HG02798 (cell line): ENCODE measurements around the gene CDK14.
"Not testable (repeated sequence)": the region's sequence is repeated elsewhere in the genome, so short reads cannot be mapped to it uniquely, and the experiment has no call there.

ENCODE experiments used
- ATAC-seq: cut with Tn5 transposase; IDR thresholded peaks from one replicate; pipeline ENCODE4 v1.9.1; 2021; ENCODE audit warnings: mild to moderate bottlenecking; ENCODE audit not compliant: unreplicated experiment, poor library complexity

The CDK14 gene

DNA sequence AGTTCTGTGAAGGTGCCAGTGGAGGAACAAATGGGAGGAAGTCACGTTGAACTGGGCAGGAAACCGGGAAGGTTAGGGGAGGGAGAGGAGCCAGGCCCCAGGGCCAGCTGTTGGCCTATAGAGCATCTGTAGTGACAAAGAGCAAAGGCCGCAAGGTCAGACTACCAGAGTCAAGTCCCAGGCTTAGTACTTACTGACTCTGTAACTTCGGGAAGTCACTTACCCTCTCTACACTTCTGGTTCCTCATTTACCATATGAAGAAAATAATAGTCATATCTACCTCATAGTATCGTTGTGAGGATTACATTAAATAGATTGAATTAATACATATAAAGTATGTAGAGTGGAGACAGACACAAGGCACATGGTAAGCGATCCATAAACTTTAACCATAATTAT, 566.3 kb downstream of the CDK14 start:
- no peak for ATAC-seq

DNA sequence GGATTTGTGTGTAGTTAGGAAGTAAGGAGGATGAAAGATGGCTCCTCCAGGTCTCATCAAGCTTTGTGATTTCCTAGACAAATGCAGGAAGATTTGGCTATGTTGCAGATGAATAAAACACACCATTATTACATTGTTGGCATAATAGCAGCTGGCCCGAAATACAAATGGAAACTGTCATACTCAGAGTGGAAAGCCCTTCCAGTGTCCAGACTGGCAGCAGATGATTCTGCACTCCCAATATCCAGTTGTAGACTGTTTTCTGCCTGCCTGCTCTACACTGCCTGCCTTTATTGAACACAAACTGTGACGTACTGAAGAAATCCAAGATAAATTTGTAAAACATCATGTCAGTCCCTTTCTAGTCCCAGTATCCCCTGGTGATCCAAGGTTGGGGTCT, 568.4 kb downstream of the CDK14 start:
- ATAC-seq, result no peak

DNA sequence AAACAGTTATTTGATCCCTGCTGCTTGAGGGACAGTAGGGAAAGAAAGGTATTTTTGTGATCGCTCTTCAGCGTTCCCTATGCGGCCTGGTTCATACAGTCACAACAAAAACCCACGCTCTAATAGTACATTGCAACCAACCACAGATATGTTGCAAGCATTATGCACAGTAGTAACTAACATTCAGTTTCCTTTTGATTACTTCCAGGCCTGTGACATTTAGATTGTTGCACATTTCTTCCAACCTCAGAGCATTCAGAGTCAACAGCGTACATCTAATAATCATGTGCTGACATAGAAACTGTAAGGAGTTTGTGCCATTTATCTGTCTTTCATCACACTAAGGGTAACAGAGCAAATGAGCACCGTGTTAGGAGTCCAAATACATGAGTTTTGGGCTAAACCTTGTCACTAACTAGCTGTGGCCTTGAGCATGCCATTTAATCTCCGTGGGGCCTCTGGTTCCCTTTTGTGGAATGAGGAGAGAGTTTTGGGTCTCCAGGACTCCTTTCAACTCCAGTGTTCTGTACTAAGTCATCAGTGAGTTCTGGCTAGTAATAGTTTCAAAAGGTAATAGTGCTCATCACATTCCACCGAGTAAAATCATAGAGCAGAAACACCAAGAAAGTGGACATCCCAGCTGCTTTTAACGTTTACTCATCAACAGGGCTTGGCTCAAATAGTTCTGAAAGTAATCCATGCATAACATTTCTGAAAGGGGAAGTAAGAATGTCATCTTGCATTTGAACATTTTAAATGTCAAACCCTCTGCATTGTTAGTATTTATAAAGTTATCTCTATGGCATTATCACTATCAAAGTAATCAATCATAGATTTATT, 569.1 kb downstream of the CDK14 start:
- peak; percentile 81 for ATAC-seq

DNA sequence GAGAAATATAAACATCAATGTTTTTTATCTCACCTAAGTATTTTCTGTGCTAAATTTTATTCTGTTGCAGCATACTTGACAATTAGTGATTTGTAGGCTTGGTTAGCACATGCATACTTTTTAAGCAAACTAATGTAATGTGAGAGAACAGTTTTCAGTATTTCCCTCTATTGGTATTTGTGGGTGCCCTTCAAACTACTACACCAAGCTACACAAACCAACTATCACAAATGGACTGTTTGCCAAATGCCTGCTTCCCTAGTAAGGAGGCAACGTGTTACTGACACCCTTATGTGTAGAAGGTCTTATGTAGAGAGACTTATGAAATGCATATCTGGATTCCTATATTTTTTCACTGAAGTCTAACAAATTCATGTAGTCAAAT, 569.7 kb downstream of the CDK14 start:
- ATAC-seq, result peak; percentile 27

DNA sequence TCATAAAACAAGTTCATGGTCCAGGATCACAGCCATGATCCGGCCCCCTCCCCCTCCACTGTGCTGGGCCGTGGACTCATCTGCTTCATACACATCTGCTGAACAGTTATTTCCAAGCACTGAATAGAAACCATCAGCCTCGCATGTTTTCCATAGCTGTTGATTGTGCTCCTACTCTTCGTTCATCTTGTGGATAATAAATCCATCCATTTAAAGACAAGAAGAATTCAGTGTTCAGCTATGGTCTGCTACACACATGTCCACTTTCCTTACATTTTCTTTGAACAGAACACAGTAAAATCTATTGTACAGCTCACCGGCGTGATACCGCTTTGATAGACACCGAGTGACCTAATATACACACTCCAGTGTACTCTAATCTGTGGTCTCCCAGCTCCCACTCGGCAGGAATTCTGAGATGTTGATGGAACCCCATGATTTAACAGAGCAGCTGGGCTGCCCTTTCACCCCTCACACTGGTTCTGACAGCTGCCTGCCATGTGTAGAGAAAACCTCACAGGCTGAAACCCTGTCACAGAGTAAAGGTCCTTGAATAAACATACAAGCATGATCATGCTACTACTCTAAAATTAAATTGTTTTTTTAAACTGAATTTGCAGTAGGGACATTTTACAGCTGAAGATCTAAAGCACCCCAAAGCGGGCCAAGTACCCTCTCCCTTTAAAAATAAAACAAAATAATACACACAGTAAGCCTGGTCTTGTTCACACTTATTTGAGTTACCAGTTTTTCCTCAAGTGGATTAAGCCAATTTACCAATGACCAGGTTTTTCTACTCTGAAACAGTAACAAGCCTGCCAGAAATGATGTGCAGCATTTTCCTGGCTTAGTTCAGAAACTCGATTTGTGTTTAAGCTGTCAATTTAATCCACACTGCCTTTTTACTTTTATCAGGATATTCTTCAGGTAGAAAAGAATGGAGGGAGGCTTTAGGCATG, 573.0 kb downstream of the CDK14 start:
- no peak for ATAC-seq

DNA sequence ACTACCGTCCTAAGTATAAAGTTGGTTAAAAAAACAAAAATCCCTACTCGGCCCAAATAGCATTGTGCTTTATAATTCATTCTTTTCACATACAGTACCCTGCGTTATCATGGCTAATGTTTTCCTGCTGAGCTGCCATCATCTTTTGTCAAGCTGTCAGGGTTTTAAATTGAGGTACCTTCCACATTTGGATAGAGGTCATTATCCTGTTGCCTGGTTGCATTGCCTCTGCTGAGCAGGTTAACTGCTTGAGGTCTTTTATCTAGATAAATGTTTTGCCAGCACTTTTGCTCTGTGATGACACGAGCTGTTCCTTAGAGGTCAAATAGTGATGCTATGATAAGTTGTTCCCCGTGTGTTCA, 573.7 kb downstream of the CDK14 start:
- no peak for ATAC-seq

DNA sequence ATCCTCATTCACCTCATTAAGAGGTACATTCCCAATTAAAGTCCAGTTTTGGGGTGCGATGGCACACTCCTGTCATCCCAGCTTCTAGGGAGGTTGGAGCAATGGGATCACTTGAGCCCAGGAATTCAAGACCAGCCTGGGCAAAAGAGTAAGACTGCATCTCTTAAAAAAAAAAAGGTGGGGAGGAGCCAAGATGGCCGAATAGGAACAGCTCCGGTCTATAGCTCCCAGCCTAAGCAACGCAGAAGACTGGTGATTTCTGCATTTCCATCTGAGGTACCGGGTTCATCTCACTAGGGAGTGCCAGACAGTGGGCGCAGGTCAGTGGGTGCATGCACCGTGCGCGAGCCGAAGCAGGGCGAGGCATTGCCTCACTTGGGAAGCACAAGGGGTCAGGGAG, 577.1 kb downstream of the CDK14 start:
- ATAC-seq, result not testable (repeated sequence)

DNA sequence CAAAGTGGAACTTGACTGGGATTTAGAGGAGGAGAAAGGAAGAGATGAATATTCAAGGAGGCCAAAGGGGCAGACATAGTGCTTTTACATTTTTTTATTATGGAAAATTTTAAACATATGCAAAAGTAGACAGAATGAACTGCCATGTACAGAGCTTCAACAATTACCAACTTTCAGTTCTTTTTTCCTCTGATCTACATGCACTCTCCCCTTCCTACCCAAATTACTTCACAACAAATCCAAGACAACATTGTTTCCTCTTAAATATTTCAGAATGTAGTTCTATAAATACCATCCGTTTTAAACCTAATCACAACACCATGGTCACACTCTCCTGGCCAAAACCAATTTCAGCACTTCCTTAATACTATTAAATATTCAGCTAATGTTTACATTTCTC, 584.6 kb downstream of the CDK14 start:
- no peak for ATAC-seq

DNA sequence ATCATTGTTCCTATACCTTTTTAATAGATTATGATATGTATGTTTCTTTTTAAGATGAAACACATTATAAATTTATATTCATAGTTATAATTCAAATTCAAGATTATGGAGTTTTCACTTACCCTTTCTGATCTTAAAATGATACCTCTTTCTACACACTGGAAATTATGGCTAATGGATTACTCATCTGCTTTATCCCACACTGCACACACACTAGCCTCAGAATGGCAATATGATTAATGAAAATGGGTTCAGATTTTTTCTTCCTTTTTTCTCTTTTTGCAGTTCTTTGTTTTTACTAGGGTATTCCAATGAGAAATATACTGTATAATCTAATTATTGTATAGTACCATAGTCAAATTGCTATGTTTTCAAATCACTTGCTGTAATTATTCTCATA, 585.8 kb downstream of the CDK14 start:
- ATAC-seq, result no peak

DNA sequence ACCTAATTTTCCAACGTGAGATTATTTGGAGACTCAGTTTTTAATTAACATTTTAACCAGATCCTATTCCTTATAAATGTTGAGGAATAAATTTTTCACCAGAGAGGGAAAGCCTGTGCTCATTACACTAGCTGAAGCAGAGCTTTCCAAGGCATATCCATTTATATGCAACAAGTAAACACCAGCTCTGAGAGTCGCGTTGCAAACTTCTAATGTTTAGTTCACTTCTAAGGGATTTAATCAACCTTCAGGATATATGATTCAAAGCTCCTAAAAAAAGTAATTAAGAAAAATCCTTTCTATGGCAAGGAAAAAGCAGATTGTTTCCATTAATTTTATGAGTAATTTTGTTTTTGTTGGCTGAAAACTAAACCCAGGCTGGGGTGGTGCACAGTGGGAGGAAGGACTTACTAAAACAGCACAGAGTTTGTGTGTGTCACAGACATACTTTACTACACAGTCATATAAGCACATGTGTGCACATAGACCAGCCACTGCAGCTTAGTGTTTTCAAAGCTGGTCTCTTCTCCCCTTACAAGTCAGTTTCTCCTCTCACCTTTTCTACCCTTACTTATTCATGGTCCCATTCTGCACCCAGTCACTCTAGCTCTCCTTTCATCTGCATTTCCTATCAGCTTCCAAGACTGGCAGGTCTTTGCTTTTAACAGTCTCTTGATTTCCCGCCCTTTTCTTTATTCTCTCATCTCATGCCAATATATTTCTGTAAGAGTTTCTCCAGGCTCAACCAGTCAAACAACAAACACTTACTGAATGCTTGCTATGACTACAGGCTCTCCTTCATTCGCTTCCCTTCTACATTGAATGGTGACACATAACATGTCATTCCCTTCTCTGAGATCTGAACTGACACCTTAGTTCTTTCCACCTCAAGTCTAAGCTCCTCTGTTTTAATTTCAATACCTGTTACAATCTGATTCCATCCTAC, 587.0 kb downstream of the CDK14 start:
- ATAC-seq, result no peak

DNA sequence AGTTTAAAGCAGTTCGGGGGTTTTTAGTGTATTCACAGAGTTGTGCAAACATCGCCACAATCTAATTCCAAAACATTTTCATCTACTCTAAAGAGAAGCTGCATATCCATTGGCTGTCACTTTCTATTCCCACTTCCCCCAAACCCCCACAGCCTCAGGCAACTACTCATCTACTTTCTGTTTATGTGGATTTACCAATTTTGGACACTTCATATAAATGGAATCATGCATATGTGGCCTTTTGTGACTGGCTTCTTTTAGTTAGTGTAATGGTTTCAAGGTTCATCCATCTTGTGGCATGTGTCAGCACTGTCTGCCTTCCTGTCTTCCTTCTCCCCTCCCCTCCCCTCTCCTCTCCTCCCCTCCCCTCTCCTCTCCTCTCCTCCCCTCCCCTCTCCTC, 589.6 kb downstream of the CDK14 start:
- ATAC-seq, result no peak

DNA sequence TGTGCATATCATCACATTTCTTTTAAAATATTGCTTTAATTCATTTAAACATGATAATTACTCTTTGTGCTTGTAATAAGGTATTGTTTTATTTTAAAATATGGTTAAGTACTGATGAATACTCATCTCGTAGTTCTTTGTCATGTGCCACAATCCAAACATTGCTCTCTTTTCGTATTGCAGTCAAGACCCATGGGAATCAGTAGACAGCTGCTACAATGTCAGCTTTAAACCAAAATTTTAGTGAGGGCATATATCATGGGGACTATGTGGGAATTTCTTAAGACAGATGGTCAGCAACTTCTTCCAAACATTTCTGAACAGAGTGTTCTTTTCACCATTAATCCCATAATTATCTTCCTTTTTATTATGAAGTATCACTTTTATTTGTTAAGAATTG, 590.9 kb downstream of the CDK14 start:
- no peak for ATAC-seq

DNA sequence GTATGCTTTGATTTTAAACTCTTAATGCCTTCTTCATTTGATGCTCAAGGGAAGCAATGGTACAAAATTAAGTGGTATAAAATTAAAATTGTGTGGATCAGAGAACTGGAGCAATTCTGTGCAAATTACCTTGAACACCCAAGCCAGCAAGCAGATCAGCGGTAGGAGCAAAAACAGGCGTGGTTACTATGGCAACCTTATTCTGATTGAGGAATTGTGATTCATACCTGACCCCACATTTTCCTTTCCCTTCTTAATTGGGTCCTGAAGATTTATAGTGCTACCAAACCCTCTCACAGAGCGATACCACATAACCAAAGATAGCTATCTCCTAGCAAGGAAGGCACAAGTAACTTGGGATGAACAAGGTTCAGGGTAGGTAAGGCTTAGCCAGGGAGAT, 595.6 kb downstream of the CDK14 start:
- ATAC-seq, result no peak

DNA sequence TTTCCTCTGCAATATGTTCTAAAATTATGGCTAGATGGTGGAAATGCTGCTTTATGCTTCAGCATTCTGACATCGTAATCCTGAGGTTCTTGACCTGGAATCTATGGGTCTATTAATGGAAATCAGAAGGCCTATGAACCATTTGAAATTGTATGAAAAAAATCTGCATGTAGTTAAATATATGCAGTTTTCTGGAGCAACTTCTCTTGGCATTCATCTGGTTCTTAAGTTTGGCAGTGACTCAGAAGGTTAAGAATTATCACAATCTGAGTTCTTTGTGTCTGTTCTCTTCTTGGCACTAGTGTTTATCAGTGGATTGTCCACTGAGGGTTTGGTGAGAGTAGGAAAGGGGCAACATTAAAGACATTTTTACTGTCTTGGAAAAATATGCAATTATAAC, 597.0 kb downstream of the CDK14 start:
- no peak for ATAC-seq

DNA sequence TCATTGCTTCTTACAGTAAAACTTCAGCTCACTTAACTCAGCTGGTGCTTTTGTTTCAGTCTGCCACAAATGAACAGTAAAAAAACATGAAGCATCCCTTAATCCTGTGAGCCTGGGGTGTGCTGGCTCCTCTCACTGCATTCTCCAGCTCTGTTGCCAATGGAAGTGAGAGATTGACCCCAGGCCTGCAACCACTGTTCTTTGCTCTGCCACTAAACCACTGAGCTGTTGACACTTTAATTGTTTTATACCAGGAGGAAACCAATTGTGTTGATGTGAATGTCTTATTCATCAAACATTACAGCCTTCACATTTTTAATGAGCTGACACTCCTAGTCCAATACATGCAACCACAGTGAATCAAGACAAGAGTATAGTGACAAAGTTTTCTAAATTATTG, 598.7 kb downstream of the CDK14 start:
- ATAC-seq, result no peak

DNA sequence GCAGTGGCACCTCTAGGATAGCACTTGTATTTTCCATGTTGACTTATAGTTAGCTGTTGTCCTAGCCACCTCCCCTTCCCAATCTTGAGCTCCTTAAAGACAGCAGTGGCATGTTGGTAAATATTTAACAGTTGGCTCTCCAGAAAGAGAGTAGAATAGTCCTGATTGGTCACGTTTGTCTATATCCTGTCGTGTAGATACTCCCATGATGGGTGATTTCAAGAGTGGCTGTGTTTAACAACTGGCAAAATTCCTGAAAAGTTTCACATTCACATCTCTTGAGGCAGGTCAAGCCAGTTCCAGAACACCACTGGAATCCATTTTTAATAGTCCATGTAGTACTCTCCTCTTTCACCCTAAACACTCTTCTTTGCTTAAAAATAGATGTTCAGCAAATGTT, 599.9 kb downstream of the CDK14 start:
- ATAC-seq, result no peak

DNA sequence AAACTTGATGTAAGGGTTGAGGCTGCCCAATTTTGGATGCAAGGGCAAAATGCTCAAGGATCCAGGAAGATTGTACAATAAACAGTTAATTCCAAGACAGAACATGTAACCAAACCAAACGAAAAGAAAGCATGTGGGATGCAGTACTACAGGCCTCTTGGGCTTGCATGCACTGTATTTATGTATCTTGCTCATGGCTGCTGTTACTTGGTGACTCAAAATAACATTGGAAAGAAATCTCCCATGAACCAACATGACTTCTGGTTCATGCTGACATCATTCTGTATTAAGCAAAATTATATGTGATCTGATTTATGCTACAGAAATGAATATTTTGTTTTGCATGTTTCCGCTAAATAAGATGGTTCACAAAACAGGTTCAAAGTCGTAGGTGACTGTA, 602.2 kb downstream of the CDK14 start:
- ATAC-seq, result no peak

DNA sequence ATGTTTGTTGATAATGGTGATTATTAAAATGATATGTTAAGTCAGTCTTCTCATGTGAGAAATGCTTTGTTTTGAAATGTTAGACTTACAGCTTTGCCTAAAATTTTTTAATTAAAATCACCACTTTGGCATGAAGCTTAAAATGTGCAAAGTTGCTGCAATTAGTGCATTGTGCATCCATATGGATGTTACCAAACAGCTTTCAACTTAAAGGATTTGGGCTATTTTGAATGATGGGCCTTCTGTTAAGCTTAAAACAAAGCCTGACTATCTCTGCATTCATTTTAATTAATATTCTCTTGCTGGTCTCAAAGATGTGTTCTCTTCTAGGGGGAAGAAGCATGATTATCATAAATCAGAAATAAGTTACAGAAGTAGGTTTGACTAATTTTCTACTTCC, 603.5 kb downstream of the CDK14 start:
- ATAC-seq, result no peak

DNA sequence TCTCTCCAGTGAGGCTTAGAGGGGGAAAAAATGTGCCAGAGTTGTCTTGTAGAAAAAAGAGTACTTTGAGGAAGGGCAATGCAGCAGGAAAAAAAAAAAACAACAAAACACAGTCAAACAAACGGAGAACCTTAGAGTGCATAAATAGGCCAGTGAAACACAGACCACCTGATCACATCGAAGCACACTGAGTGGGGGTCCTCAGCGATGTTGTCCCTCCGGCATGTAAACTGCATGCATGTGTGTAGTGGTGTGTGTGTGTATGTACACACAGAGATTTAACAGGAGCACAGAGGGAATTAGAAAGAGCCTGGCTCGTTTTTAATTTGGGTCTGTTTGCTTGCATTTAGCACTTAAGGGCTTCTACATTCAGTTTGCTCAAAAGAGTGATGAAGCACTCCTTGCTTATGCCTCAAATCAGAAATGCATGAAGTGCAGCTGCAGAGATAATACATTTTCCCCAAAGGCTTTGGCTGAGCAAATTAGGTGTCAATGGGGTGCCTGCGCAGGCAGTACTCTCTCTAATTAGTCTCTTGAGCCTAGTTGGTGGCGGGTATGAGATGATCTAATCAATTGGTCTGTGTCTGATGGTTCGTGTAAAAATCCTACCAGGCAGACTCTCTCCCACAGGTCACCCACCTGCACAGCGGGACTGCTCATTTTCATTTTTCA, 605.5 kb downstream of the CDK14 start:
- no peak for ATAC-seq
